GM19025 (cell line): ENCODE results near the gene PLXNA1.

Experiments
- ATAC-seq: cut with Tn5 transposase; IDR thresholded peaks from one replicate; pipeline ENCODE4 v1.9.1; 2021; ENCODE audit warnings: mild to moderate bottlenecking, low read depth, moderate library complexity; ENCODE audit not compliant: unreplicated experiment

The PLXNA1 gene

DNA sequence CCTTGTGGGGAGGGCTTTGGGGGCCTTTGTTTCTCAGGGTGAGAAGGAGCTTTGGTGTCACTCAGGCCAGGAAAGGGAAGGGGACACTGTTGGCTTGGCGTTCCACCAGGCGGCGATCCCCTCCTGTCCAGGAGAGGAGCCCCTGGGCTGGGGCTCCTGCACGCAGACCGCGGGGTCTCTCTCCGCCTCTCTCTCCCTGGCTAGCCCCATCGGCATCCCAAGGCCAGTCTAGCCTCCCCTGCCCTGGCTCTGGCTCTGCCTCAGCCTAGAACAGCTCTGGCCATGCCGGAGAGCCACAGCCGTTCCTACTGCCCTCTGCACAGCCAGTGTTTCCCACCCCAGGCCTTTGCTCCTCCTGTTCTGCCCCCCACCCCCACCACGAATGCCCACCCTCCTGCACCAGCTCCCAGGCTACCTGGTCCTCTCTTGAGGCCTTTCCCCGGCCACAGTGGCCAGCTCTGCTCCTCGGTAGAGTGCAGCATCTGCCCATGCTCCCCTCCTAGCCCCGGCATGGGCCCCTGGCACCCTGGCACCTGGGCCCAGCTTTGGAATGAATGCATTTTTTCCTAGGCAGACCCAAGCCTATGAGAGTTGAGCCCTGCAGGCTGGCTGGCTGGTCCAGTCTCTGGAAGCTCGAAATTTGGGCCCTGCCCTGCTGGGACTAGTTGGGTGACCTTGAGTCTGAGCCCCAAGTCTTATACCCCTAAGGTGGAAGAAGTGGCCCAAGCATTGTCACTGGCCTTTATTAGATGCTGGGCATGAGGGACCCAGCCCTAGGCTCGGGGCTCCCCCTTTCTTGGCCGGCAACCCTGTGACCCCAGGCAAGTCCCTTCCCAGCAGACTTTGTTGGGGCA is 2.4 kb downstream of the PLXNA1 start:
- no peak for ATAC-seq

DNA sequence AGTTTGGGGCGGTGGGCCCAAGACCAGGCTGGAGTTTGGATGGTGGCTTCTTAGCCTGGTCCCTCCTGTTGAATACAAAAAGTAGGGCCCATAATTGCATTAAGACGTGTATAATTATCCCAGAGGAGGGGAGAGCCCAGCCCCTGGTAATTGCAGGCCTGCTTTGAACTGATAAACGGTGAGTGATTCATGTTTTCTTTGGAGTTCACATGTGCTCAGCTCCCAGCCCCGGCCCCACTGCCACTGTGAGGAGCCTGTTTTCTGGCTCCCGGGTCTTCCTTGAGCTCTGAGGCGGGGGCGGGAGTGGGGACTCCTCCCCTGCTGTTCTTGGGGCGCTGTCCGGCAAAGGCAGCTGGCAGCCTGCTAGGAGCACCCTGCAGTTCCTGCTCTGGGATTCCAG is 3.1 kb downstream of the PLXNA1 start:
- ATAC-seq, result no peak

DNA sequence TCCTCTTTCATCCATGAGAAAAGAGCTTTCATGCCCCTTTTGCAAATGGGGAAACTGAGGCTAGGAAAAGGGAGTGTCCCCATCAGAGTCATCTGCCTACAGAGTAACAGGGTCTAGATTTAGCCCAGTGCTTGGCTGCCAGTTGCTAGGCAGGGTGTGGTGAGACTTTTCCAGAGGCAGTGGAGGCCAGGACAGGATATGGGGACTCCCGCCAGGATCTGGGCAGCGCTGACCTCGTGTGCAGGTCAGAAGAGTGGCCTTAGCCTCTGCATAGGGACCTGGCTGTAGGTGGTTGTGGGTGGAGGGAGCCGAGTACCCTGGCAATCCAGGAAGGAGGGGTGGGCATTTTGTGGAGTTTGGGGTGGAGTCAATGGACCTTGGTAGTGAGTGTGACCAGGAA is 4.2 kb downstream of the PLXNA1 start:
- no peak for ATAC-seq

DNA sequence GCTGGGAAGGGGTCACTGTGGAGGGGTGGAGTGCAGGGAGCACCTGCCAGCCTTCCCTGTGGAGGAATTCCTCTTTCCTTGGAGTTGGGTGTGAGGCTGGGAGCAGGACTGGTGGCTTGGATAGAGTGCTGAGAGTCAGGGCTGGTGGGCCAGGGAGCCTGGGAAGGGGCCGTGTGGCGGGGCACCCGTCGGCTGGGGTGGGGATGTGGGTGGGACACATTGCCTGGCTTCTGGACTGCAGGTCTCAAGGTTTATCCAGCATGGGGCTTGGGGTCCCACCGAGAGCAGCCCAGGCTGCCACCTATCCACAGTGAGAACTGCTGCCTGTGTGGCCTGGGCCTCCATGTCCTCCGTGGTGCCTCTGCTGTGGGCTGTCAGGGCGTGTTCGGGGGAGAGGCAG is 4.7 kb downstream of the PLXNA1 start:
- ATAC-seq, result no peak

DNA sequence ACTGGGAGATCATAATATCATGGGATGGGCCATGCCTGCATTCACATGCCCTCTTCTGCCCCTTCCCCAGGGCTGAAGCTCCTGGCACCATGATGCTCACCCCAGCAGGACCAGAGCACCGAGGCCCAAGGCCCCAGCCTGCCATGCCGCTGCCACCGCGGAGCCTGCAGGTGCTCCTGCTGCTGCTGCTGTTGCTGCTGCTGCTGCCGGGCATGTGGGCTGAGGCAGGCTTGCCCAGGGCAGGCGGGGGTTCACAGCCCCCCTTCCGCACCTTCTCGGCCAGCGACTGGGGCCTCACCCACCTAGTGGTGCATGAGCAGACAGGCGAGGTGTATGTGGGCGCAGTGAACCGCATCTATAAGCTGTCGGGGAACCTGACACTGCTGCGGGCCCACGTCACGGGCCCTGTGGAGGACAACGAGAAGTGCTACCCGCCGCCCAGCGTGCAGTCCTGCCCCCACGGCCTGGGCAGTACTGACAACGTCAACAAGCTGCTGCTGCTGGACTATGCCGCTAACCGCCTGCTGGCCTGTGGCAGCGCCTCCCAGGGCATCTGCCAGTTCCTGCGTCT is 5.6 kb downstream of the PLXNA1 start:
- no peak for ATAC-seq

- no peak for ATAC-seq
These were observed 6.6 kb downstream of the PLXNA1 start for GRCh38 chr3:126989316-126990023.

- ATAC-seq, result no peak
These were observed 7.2 kb downstream of the PLXNA1 start for GRCh38 chr3:126990024-126990700.

DNA sequence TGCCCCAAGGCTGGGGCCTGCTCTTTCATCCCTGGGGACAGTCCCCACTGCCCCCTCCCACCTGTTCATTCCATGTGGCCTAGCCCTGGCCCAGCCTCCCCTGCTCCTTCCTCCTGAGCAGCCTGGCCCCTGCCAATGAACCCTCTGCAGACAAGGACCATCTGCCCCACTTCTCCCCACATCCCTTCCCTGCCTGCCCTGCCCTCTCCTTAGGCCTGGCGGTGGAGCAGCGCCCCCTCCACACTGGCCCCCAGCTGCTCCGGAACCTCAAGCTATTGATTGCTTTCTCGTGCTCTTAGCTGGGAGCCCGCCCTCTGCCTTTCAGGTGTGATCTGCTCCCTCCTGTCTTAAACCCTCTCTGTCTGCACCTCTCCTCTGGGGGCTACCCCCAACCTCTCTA is 8.0 kb downstream of the PLXNA1 start:
- ATAC-seq, result no peak

DNA sequence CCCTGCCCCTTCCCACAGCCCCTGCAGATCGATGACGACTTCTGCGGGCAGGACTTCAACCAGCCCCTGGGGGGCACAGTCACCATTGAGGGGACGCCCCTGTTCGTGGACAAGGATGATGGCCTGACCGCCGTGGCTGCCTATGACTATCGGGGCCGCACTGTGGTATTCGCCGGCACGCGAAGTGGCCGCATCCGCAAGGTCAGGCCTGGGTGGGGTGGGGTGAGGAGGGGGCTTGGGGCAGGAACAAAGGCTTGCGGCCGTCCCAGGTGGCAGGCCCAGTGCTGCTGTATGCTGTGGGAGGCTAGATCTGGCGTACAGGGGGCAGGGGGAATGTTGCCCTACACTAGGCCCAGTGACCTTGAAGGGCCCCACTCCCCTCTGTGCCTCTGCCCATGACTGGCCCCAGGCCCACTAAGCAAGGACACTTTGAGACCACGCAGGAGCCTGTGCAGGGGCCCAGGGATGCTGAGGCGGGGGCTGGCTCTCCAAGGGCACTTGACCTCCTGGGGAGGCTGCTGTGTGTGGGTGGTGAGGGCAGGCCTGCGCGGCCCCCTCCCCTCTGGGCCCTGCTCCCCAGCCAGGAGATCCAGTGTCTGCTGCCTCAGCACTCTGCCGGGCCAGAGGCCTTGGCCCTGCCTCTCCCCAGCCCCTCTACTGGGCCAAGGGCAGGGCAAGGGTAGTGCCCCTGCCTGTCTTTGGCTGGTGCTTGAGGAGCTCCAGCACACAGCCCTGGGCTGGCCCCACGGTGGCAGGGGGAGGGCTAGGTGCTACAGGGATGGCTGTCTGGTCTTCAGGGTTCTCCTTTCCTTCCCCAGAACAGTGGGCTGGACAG is 8.7 kb downstream of the PLXNA1 start:
- ATAC-seq, result no peak

DNA sequence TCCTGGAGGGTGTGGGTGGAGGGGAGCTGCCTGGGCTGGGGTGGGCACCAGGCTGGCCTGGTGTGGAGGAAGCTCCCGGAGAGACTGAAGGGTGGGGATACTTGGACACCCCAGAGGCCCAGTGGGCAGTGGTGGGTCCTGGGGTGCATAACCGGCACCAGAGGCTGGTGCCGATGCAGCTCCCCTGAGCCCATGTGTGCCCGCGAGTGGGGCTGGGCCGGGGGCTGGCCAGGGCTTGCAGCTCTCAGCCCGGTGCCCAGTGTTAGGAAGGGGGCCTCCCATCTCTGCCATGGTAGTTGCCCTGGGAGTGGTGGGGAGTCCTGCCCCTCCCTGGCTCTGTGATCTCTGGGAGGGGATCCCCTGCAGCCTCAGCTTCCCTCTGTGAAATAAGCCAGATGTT is 9.3 kb downstream of the PLXNA1 start:
- ATAC-seq, result no peak

DNA sequence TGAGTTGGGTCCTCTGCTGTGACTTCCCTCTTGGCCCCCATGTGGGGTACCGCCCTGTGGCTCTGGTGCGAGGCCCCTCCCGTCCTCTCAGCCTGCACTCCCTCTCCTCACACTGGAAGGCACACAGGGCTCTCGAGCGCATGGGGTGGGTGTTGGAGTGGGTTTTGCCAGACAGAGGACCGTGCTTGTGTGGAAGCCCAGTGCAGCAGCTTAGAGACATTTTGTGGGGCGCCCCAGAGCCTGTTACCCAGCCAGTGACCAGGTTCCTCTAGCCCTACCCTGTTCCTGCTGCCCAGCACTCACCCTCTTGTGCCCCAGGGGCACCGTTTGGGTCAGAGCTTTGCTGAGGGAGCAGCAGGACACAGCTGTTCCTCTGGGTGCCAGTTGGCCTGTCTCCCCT is 9.9 kb downstream of the PLXNA1 start:
- no peak for ATAC-seq

GRCh38 chr3:126993436-126993835 is 10.5 kb downstream of the PLXNA1 start:
- no peak for ATAC-seq

DNA sequence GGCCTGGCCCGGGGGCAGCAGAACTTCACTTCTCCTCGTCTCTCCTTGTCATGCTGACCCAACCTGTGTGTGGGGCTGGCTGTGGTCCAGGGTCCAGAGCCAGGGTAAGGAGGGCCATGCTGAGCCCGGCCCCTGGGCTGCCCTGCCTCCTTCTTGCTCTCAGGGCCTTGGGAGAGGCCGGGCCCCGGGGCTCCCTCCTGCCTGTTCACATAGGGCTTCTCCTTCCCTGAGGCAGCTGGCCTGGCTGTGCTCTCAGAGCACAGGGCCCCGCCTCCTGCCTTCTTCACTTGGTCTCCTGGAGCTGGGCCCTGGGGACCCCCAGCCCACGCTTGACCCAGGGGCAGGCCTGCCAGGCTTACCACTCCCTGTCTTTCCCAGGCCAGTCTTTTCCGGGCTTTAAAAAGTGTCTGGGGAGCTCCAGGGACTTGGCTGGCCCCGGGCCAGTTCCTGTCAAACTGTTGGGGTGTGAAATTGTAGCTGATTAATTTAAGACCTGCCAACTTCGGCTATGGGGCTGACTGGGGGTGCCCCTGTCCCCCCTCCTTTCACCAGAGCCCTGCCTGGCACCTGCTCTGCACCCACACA is 11.8 kb downstream of the PLXNA1 start:
- no peak for ATAC-seq

DNA sequence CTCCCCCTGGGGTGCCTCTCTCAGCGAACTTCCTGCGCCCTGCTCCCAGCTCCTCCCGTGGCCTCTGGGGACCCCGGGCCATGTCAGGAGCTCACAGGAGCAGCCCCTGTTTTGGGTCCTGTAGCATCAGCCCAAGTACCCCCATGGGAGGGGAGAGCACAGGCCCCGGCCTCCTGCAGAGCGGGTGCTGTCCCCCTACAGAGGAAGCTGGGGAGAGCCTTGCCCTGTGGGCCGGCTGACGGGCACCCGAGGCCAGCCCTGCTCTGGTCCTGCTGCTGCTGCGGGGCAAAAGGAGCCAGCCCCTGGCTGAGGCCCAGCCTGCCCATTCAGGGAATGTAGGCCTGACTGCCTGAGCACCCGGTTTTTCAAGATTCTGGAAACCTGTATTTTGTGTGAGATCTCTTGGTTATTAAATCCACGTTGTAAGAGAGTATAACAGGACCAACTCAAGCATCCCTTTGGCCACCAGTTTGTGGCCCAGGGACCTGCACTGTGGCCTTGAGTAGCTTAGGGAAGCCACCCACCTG is 12.4 kb downstream of the PLXNA1 start:
- no peak for ATAC-seq

DNA sequence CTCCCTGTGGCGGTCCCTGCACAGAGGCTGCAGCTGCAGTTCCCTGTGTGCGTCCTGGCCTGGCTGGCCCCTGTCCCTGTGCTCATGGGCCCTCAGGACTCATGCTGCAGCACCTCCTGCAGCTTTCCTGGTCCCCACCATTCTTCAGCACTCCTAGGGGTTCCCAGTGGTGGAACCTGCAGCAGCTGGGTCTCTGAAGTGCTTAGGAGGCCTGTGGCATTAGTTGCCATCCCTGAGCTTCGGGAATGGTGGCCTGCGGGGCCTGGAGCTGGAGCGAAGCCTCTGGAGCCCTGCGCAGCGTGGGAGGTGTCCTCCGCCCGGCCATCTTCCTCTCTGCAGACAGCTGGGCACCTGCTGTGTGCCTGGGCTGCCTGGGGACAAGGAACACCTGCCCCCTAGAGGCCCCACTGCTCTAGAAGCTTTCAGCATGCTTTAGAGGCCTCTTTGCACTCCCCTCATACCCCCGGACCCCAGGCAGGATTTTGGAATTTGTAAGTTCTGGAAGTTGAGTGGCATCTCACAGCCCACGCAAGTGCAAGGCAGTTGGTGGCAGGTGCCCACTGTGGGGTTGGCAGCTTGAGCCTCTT is 13.1 kb downstream of the PLXNA1 start:
- no peak for ATAC-seq

DNA sequence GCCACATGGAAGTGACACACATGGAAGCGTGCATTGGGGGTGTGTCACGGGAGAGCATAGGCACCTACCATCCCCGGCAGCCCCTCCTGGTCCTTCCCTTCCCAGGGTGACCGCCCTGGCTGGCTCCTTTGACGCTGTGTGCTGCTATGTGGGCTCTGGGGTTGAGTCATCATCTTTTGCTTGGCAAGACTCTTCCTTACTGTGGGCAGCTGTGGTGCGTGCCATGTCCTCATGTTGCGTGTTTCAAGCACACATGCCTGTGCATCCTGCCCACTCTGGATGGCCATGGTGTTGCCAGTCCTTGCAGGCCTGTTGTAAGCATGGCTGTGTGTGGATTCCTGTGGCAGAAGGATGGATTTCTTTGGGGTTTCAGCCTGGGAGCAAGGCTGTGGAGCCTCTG is 14.0 kb downstream of the PLXNA1 start:
- ATAC-seq, result no peak

GRCh38 chr3:126997455-126998038 is 14.6 kb downstream of the PLXNA1 start:
- no peak for ATAC-seq

- no peak for ATAC-seq
These were observed 15.4 kb downstream of the PLXNA1 start for GRCh38 chr3:126998320-126998719.

DNA sequence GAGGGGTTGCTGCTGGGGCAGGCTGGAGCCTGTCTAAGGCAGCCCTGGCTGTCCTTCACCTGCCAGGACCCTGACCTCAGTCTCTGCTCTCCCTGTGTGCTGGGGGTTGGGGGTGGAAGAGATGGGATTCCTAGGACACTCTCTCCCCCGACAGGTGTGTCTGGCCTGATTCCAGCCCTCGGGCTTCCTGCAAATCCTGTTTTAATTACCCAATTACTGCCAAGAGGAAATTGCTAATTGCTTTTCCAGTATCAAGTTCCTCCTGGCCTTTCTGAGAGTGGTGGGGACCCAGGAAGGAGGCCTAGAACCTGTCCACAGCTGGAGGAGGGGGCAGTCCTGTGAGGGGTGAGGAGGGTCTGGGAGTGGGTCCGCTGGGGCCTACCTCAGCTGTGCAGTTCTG is 15.8 kb downstream of the PLXNA1 start:
- ATAC-seq, result no peak
